Measurements from ENCODE around the gene PANX2. TPM values are rescaled to one million over a fixed set of nuclear protein-coding genes. Genes with fewer than 3 reads are reported as not detected.
"Not testable (repeated sequence)": the region's sequence is repeated elsewhere in the genome, so short reads cannot be mapped to it uniquely, and the experiment has no call there.

PANX2 gene
- total RNA-seq, 1 donor, result 0.43 TPM

DNA sequence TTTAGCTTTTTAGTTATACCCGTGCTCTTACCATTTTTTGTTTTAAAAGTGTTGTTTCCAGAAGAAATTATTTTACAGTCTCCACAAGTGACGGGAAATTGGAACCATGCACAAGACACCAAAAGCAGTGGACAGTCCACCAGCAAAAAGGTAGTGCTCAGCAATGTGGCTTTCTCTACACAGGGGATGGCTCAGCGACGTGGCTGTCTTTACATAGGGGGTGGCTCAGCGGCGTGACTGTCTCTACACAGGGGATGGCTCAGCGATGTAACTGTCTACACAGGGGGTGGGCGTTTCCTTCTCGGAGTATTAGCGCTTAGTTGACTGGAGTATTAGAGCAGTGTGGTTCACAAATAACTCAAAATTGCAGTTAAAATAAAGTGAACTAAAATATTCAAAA is 36.0 kb upstream of the PANX2 start:
- DNase-seq (ENCODE audit: low read depth), result no peak
- H3K4me3 ChIP-seq (ENCODE audit: low read depth, low read length), result no peak overlapping the region
- TF ChIP-seq, protein P1, sequence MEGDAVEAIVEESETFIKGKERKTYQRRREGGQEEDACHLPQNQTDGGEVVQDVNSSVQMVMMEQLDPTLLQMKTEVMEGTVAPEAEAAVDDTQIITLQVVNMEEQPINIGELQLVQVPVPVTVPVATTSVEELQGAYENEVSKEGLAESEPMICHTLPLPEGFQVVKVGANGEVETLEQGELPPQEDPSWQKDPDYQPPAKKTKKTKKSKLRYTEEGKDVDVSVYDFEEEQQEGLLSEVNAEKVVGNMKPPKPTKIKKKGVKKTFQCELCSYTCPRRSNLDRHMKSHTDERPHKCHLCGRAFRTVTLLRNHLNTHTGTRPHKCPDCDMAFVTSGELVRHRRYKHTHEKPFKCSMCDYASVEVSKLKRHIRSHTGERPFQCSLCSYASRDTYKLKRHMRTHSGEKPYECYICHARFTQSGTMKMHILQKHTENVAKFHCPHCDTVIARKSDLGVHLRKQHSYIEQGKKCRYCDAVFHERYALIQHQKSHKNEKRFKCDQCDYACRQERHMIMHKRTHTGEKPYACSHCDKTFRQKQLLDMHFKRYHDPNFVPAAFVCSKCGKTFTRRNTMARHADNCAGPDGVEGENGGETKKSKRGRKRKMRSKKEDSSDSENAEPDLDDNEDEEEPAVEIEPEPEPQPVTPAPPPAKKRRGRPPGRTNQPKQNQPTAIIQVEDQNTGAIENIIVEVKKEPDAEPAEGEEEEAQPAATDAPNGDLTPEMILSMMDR (IDR thresholded peaks at IDR 0.05; ENCODE audit: insufficient read depth, low read depth, low read length), result no peak

- peak; percentile 28 for DNase-seq (ENCODE audit: low read depth)
- TF ChIP-seq, protein P1 (IDR thresholded peaks at IDR 0.05; ENCODE audit: insufficient read depth, low read depth, low read length), result no peak
- H3K4me3 ChIP-seq (ENCODE audit: low read depth, low read length), result no peak overlapping the region
These were observed 33.9 kb upstream of the PANX2 start for GRCh38 chr22:50136581-50137015.

DNA sequence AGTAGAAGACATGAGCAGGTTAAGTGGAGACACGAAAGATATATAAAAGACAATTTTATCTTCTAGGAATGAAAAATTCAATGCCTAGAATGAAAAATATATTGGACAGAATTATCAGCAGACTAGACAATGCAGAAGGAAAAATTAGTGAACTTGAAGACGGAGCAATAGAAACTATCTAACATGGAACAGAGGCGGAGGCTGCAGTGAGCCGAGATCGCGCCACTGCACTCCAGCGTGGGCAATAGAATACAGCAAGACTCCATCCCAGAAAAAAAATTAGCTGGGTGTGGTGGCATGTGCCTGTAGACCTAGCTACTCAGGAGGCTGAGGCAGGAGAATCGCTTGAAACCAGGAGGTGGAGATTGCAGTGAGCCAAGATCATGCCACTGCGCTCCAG is 33.3 kb upstream of the PANX2 start:
- H3K4me3 ChIP-seq (ENCODE audit: low read depth, low read length); DNase-seq (ENCODE audit: low read depth): not testable (repeated sequence)

DNA sequence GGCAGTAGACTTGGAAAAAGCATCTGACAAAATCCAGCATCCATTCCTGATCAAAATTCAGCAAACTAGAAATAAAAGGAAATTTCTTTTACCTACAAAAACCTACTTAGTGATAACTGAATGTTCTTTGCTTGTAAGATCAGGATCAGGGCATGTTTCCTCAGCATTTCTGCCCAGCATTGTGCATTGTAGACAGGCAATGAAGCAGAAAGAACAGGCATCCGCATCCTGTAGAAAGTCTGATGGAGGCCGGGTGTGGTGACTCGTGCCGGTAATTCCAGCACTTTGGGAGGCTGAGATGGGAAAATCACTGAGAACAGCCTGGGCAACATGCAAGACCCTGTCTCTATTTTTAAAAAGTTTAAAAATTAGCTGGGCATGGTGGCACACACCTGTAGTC is 32.5 kb upstream of the PANX2 start:
- TF ChIP-seq, protein P1 (IDR thresholded peaks at IDR 0.05; ENCODE audit: insufficient read depth, low read depth, low read length), result no peak
- DNase-seq (ENCODE audit: low read depth), result no peak

DNA sequence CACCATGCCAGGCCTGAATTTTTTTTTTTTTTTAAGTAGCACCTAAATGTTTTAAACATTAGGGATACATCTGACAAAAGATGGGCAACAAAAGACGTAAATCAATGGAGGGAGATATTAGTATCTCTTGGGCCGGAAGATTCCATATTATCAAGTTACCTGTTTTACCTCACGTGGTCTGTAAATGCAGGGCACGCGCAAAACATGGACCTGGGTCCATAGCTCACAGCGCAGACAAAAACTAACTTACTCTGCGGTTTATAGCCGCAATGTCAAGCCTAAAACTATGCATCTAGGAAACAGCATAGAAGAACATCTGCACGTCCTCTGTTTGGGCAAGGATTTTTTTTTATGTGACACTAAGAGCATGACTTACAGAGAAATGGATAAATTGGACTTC is 31.5 kb upstream of the PANX2 start:
- TF ChIP-seq, protein P1 (IDR thresholded peaks at IDR 0.05; ENCODE audit: insufficient read depth, low read depth, low read length), result no peak
- no peak overlapping the region for H3K4me3 ChIP-seq (ENCODE audit: low read depth, low read length)
- DNase-seq (ENCODE audit: low read depth), result no peak

More for the DNA sequence above, 32.5 kb upstream of the PANX2 start:
- no peak overlapping the region for H3K4me3 ChIP-seq (ENCODE audit: low read depth, low read length)

- DNase-seq (ENCODE audit: low read depth), result no peak
- TF ChIP-seq, protein P1 (IDR thresholded peaks at IDR 0.05; ENCODE audit: insufficient read depth, low read depth, low read length), result no peak
- H3K4me3 ChIP-seq (ENCODE audit: low read depth, low read length), result no peak overlapping the region
These were observed 30.6 kb upstream of the PANX2 start for GRCh38 chr22:50139843-50140415.

GRCh38 chr22:50140615-50141014 is 29.9 kb upstream of the PANX2 start:
- TF ChIP-seq, protein P1 (IDR thresholded peaks at IDR 0.05; ENCODE audit: insufficient read depth, low read depth, low read length), result no peak
- DNase-seq (ENCODE audit: low read depth), result peak; percentile 60

More at GRCh38 chr22:50140615-50141014, 29.9 kb upstream of the PANX2 start:
- no peak overlapping the region for H3K4me3 ChIP-seq (ENCODE audit: low read depth, low read length)
